ENCODE data around the gene FAM13C.

DNA sequence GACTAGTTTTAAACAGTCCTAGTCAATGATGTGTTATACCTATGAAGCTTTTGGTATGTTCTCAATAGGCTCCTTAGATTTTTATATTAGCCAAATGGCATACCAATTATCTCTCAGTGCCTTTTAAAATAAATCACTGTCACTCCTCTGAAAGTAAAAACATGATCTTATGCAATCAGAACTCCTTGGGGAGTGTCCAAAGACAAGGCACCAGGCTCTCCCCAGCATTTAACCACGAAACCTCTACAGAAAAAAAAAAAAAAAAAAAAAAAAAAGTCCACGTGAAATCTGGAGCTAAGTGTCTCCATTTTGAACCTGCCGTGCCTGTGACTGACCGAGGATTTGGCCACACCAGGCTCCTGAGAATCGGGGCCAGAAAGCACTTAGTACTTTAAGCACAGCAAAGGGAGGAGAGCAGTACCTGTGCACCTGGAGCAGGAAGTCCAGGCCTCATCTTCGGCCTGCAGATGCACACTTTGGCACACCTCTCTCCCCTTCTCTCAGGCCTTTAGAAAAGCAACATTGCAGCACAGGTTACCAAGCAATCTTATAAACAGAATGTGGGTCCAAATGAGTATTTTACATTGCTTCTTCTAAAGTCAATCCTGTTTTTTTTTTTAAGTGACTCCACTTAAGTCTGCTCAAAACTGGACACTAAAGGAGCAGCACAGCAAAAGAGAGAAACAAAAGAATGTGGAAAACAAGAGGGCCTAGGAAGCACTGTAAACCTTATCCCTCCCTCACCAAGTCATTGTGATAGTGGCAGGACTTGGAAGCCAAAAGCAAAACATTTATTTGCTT is 1.5 kb downstream of the FAM13C start:
- TF ChIP-seq, protein P1, sequence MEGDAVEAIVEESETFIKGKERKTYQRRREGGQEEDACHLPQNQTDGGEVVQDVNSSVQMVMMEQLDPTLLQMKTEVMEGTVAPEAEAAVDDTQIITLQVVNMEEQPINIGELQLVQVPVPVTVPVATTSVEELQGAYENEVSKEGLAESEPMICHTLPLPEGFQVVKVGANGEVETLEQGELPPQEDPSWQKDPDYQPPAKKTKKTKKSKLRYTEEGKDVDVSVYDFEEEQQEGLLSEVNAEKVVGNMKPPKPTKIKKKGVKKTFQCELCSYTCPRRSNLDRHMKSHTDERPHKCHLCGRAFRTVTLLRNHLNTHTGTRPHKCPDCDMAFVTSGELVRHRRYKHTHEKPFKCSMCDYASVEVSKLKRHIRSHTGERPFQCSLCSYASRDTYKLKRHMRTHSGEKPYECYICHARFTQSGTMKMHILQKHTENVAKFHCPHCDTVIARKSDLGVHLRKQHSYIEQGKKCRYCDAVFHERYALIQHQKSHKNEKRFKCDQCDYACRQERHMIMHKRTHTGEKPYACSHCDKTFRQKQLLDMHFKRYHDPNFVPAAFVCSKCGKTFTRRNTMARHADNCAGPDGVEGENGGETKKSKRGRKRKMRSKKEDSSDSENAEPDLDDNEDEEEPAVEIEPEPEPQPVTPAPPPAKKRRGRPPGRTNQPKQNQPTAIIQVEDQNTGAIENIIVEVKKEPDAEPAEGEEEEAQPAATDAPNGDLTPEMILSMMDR (IDR thresholded peaks at IDR 0.05), result no peak
- no peak for TF ChIP-seq POLR2AphosphoS5 (IDR thresholded peaks at IDR 0.05)
